Loucy (cell line): Measurements from ENCODE around the gene GTF3C4.
"Not testable (repeated sequence)": the region's sequence is repeated elsewhere in the genome, so short reads cannot be mapped to it uniquely, and the experiment has no call there.

Experiments
- H2AFZ ChIP-seq: fragments of 200-600 bp; sonication (generic); 2 replicates; pipeline ENCODE4 v1.6.0; 2016; ENCODE audit warnings: antibody characterized with exemption, mild to moderate bottlenecking, low read length, moderate library complexity
- H3F3A ChIP-seq: fragments of 200-600 bp; 2 replicates; pipeline ENCODE4 v1.6.0; 2016; ENCODE audit warnings: antibody characterized with exemption, low read depth, mild to moderate bottlenecking
- H3K27me3 ChIP-seq: fragments of 200-600 bp; sonication (generic); 2 replicates; pipeline ENCODE4 v1.6.1; 2014; ENCODE audit warnings: low read length, mild to moderate bottlenecking; ENCODE audit not compliant: insufficient read depth, poor library complexity, severe bottlenecking
- H3K36me3 ChIP-seq: fragments of 200-600 bp; sonication (generic); 2 replicates; pipeline ENCODE4 v1.6.1; 2016; ENCODE audit warnings: low read length; ENCODE audit not compliant: insufficient read depth
- H3K4me1 ChIP-seq: fragments of 200-600 bp; sonication (generic); 2 replicates; pipeline ENCODE4 v1.5.1; 2014; ENCODE audit warnings: low read length, mild to moderate bottlenecking; ENCODE audit not compliant: insufficient read depth, poor library complexity, severe bottlenecking
- H3K4me2 ChIP-seq: fragments of 200-600 bp; sonication (generic); 2 replicates; pipeline ENCODE4 v1.6.0; 2014; ENCODE audit warnings: antibody characterized with exemption, low read length, low read depth, mild to moderate bottlenecking; ENCODE audit not compliant: poor library complexity, severe bottlenecking
- H3K4me3 ChIP-seq: fragments of 200-600 bp; sonication (generic); 2 replicates; pipeline ENCODE4 v1.5.1; 2014; ENCODE audit warnings: low read length, mild to moderate bottlenecking, mixed read lengths; ENCODE audit not compliant: poor library complexity, severe bottlenecking
- H3K79me2 ChIP-seq: fragments of 200-600 bp; sonication (generic); 2 replicates; pipeline ENCODE4 v1.6.1; 2014; ENCODE audit warnings: low read length; ENCODE audit not compliant: insufficient read depth
- H3K9ac ChIP-seq: fragments of 200-600 bp; sonication (generic); 2 replicates; pipeline ENCODE4 v1.6.0; 2014; ENCODE audit warnings: mild to moderate bottlenecking, low read depth, low read length, moderate library complexity; ENCODE audit not compliant: poor library complexity, severe bottlenecking
- H3K9me2 ChIP-seq: fragments of 200-600 bp; sonication (generic); replicated peaks from 2 replicates; pipeline ENCODE4 v1.6.1; 2016; ENCODE audit warnings: low read depth, low read length, mixed read lengths
- H3K9me3 ChIP-seq: fragments of 200-600 bp; sonication (generic); 2 replicates; pipeline ENCODE4 v1.6.1; 2014; ENCODE audit warnings: mild to moderate bottlenecking, antibody characterized with exemption, low read length, low read depth; ENCODE audit not compliant: insufficient read depth
- H4K20me1 ChIP-seq: fragments of 200-600 bp; sonication (generic); 2 replicates; pipeline ENCODE4 v1.6.0; 2014; ENCODE audit warnings: antibody characterized with exemption, low read length, mild to moderate bottlenecking; ENCODE audit not compliant: insufficient read depth, poor library complexity, severe bottlenecking
- CTCF ChIP-seq: fragments of 200-600 bp; sonication (generic); conservative IDR thresholded peaks from 2 replicates; pipeline ENCODE4 v1.5.1; 2014; ENCODE audit warnings: mild to moderate bottlenecking, antibody characterized with exemption, low read length
- EZH2phosphoT487 ChIP-seq: fragments of 200-600 bp; IDR thresholded peaks from 2 replicates; pipeline ENCODE4 v1.6.1; 2018; ENCODE audit warnings: antibody characterized with exemption, mild to moderate bottlenecking, moderate library complexity, borderline replicate concordance

Gene GTF3C4

DNA sequence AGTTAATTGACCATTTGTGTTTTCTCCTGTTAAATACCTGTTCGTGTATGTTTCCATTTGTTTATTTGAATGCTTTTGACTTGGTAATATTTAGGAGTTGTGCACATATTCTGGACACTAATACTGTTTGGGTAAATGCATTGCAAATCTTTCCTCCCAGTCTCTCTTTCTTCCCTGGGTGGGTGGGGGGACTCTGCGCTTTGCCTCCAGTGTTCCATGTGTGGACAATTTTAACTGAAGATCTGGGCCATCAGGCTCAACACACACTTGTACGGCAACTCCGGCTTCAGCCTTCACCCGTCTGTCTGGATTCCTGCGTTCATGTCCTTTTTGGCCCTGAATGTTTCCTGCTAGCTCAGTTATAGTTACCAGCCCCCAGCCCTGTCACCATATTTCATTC, 40.1 kb downstream of the GTF3C4 start:
- Histone ChIP-seq H3K9me3 (no peaks in the 10 kb centered on the region), H3K4me2 (no peak overlapping the region), H3K79me2 (no peaks in the 10 kb centered on the region), H3K9ac (no peak overlapping the region), H3K4me1 (no peaks in the 10 kb centered on the region), H4K20me1 (no peaks in the 10 kb centered on the region), H3K27me3 (no peaks in the 10 kb centered on the region), H3K9me2 (no peaks in the 10 kb centered on the region), H3K36me3 (no peaks in the 10 kb centered on the region), H2AFZ (no peak overlapping the region), H3K4me3 (no peak overlapping the region), H3F3A (no peaks in the 10 kb centered on the region)
- TF ChIP-seq CTCF (no peak), EZH2phosphoT487 (no peak)

GRCh38 chr9:132711152-132711551, 40.9 kb downstream of the GTF3C4 start:
- H3K36me3 ChIP-seq, H2AFZ ChIP-seq, H3K4me1 ChIP-seq, H3K4me2 ChIP-seq, H3F3A ChIP-seq, H3K79me2 ChIP-seq, H3K4me3 ChIP-seq, H3K9me3 ChIP-seq, H3K27me3 ChIP-seq, H3K9ac ChIP-seq, H3K9me2 ChIP-seq, H4K20me1 ChIP-seq: not testable (repeated sequence)

DNA sequence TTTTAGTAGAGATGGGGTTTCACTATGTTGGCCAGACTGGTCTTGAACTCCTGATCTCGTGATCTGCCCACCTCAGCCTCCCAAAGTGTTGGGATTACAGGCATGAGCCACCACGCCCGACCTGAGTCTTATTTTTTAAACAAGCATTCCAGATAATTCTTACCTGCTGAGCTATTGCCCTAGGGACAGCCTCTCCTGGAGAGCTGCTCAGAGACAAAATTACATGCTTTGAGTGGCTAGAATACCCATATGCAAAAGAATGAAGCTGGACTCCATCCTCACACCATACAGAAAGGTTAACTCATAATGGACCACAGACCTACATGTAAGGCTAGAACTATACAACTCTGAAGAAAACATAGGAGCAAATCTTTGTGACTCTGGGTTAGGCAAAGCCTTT, 41.6 kb downstream of the GTF3C4 start:
- Histone ChIP-seq H3F3A (no peaks in the 10 kb centered on the region), H3K4me2 (no peak overlapping the region), H3K9ac (no peak overlapping the region), H3K27me3 (no peaks in the 10 kb centered on the region), H3K4me3 (no peak overlapping the region), H4K20me1 (no peaks in the 10 kb centered on the region), H3K9me2 (no peaks in the 10 kb centered on the region), H3K9me3 (no peaks in the 10 kb centered on the region), H3K36me3 (no peaks in the 10 kb centered on the region), H3K79me2 (no peaks in the 10 kb centered on the region), H3K4me1 (no peaks in the 10 kb centered on the region), H2AFZ (no peak overlapping the region)
- TF ChIP-seq CTCF (no peak), EZH2phosphoT487 (no peak)

- TF ChIP-seq EZH2phosphoT487 = no peak
- no peak for TF ChIP-seq CTCF
- Histone ChIP-seq H3F3A (no peaks in the 10 kb centered on the region), H4K20me1 (no peaks in the 10 kb centered on the region), H3K79me2 (no peaks in the 10 kb centered on the region), H3K27me3 (no peaks in the 10 kb centered on the region), H3K4me3 (no peak overlapping the region), H3K9me3 (no peaks in the 10 kb centered on the region), H3K4me1 (peaks cover 6% of the 10 kb centered on the region), H3K36me3 (no peaks in the 10 kb centered on the region), H2AFZ (no peak overlapping the region), H3K9me2 (no peaks in the 10 kb centered on the region), H3K4me2 (no peak overlapping the region), H3K9ac (no peak overlapping the region)
Measured at GRCh38 chr9:132712753-132713152, 42.5 kb downstream of the GTF3C4 start.
